ENCODE data around the gene VSIG4. TPM values are rescaled to one million over a fixed set of nuclear protein-coding genes. Genes with fewer than 3 reads are reported as not detected.

The VSIG4 gene
- total RNA-seq, 1 experiment from 2014 or later, result not detected

DNA sequence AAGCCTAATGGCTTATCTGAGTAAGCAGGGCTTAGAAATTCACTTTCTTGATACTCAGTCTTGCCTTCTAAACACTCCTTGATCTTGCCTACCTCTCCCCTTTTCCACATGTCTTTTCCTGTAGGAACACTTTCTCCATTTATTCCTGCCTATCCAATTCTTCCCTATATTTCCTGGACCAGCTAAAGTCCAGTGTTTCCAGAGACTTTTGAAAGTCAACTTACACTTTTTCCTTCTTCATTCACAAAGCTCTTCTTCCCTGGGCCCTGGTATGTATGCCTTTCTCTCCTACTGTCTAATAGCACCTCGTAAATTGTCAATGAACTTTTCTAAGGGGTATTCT, 20.6 kb downstream of the VSIG4 start:
- Mint-ChIP-seq H3K4me3 (no peak overlapping the region), H3K36me3 (ENCODE audit: insufficient read depth in 1 of 3, low read depth in 3 of 3) (peaks cover 0 to 2% (median 0%) of the 10 kb centered on the region in 3 experiments; a peak in 3 of 7 replicates), H3K27ac (no peak overlapping the region), H3K4me1 (no peaks in the 10 kb centered on the region), H3K27me3 (ENCODE audit: low read depth) (peaks cover 2% of the 10 kb centered on the region; the same call in 1 of the 2 replicates), H3K9me3 (peaks cover 53 to 62% of the 10 kb centered on the region in 2 experiments)
- Histone ChIP-seq H2BK120ac (ENCODE audit: low read depth, low read length, poor library complexity, severe bottlenecking) (no peak overlapping the region), H3K23ac (ENCODE audit: insufficient read length, low read depth, low read length) (no peak overlapping the region), H3K9ac (ENCODE audit: extremely low read depth, insufficient read length, low read length) (no peak overlapping the region), H3K27ac (ENCODE audit: insufficient read length, low read depth, low read length) (no peak overlapping the region), H3K4me1 (ENCODE audit: insufficient read depth, low read length) (no peaks in the 10 kb centered on the region), H4K20me1 (ENCODE audit: control insufficient read depth, insufficient read depth, insufficient read length) (no peaks in the 10 kb centered on the region), H3T11ph (ENCODE audit: low read length) (no peak overlapping the region), H2BK20ac (ENCODE audit: low read depth, low read length, poor library complexity, severe bottlenecking) (no peak overlapping the region), H3K56ac (ENCODE audit: insufficient read length, low read depth, low read length) (no peak overlapping the region), H3K4me2 (ENCODE audit: insufficient read depth, insufficient read length, low read length) (no peak overlapping the region), H3K18ac (ENCODE audit: insufficient read length, low read depth, low read length) (no peak overlapping the region), H3K9me3 (ENCODE audit: control insufficient read depth, low read depth, low read length) (peaks cover 66% of the 10 kb centered on the region), H3K4ac (ENCODE audit: low read depth, low read length) (no peak overlapping the region), H4K8ac (replicated peaks; ENCODE audit: insufficient read length, low read depth, low read length) (no peak overlapping the region), H2BK15ac (ENCODE audit: low read depth, low read length) (no peak overlapping the region), H2BK5ac (ENCODE audit: insufficient read length, low read length) (no peak overlapping the region), H3K79me2 (ENCODE audit: insufficient read depth, low read length) (no peaks in the 10 kb centered on the region), H4K91ac (ENCODE audit: insufficient read length, low read depth, low read length) (no peak overlapping the region), H2AFZ (ENCODE audit: low read length) (no peak overlapping the region), H2AK5ac (ENCODE audit: insufficient read length, low read length) (no peak overlapping the region), H3K14ac (ENCODE audit: insufficient read depth, low read length) (no peak overlapping the region), H2BK12ac (ENCODE audit: insufficient read length, low read depth, low read length) (no peak overlapping the region), H3K27me3 (ENCODE audit: insufficient read depth, low read length) (no peaks in the 10 kb centered on the region), H4K5ac (ENCODE audit: insufficient read length, low read depth, low read length) (no peak overlapping the region), H3K79me1 (ENCODE audit: insufficient read depth, low read depth, low read length, poor library complexity, severe bottlenecking) (no peaks in the 10 kb centered on the region), H3K23me2 (ENCODE audit: insufficient read length, low read depth, low read length, poor library complexity, severe bottlenecking) (no peaks in the 10 kb centered on the region)
- no peak for DNase-seq
- TF ChIP-seq, protein P1, sequence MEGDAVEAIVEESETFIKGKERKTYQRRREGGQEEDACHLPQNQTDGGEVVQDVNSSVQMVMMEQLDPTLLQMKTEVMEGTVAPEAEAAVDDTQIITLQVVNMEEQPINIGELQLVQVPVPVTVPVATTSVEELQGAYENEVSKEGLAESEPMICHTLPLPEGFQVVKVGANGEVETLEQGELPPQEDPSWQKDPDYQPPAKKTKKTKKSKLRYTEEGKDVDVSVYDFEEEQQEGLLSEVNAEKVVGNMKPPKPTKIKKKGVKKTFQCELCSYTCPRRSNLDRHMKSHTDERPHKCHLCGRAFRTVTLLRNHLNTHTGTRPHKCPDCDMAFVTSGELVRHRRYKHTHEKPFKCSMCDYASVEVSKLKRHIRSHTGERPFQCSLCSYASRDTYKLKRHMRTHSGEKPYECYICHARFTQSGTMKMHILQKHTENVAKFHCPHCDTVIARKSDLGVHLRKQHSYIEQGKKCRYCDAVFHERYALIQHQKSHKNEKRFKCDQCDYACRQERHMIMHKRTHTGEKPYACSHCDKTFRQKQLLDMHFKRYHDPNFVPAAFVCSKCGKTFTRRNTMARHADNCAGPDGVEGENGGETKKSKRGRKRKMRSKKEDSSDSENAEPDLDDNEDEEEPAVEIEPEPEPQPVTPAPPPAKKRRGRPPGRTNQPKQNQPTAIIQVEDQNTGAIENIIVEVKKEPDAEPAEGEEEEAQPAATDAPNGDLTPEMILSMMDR (conservative IDR thresholded peaks at IDR 0.05), result no peak
- WGBS (ENCODE audit: extremely low coverage, insufficient read length, low lambda C conversion rate), result no CpG with 5 or more reads among the region's 1 CpG
